PC-3 (cell line): ENCODE measurements around the gene TCF12.

Source experiments
- EZH2 ChIP-seq: fragments of 300-600 bp; sonication (generic); IDR thresholded peaks from one replicate; pipeline ENCODE4 v1.6.1; 2017; ENCODE audit warnings: antibody characterized with exemption, mild to moderate bottlenecking, low read length; ENCODE audit not compliant: unreplicated experiment
- EZH2phosphoT487 ChIP-seq: fragments of 300-600 bp; sonication (generic); IDR thresholded peaks from 2 replicates; pipeline ENCODE4 v1.6.1; 2018; ENCODE audit warnings: mild to moderate bottlenecking, antibody characterized with exemption, low read length, borderline replicate concordance
- TF ChIP-seq, protein P1 (sequence below): fragments of 300-600 bp; sonication (generic); conservative IDR thresholded peaks from 2 replicates; pipeline ENCODE4 v1.5.1; 2017; ENCODE audit warnings: antibody characterized with exemption, low read depth, mild to moderate bottlenecking, low read length

DNA sequence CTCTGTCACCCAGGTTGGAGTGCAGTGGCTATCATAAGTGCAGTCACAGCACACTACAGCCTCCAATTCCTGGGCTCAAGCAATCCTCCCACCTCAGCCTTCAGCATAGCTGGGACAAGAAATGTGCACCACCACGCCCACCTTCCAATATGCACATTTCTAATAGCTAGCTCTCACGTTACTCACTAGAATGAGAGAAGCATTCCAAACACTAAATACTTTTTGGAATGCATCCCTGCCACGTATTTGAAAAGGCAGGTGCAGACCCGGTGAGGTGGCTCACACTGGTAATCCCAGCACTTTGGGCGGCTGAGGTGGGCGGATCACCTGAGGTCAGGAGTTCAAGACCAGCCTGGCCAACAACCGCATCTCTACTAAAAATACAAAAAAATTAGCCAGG is 7.6 kb upstream of the TCF12 start:
- TF ChIP-seq, protein P1, sequence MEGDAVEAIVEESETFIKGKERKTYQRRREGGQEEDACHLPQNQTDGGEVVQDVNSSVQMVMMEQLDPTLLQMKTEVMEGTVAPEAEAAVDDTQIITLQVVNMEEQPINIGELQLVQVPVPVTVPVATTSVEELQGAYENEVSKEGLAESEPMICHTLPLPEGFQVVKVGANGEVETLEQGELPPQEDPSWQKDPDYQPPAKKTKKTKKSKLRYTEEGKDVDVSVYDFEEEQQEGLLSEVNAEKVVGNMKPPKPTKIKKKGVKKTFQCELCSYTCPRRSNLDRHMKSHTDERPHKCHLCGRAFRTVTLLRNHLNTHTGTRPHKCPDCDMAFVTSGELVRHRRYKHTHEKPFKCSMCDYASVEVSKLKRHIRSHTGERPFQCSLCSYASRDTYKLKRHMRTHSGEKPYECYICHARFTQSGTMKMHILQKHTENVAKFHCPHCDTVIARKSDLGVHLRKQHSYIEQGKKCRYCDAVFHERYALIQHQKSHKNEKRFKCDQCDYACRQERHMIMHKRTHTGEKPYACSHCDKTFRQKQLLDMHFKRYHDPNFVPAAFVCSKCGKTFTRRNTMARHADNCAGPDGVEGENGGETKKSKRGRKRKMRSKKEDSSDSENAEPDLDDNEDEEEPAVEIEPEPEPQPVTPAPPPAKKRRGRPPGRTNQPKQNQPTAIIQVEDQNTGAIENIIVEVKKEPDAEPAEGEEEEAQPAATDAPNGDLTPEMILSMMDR, result no peak
- TF ChIP-seq EZH2, result no peak
- TF ChIP-seq EZH2phosphoT487, result no peak
